ENCODE measurements around the gene SCUBE3.

Gene SCUBE3

DNA sequence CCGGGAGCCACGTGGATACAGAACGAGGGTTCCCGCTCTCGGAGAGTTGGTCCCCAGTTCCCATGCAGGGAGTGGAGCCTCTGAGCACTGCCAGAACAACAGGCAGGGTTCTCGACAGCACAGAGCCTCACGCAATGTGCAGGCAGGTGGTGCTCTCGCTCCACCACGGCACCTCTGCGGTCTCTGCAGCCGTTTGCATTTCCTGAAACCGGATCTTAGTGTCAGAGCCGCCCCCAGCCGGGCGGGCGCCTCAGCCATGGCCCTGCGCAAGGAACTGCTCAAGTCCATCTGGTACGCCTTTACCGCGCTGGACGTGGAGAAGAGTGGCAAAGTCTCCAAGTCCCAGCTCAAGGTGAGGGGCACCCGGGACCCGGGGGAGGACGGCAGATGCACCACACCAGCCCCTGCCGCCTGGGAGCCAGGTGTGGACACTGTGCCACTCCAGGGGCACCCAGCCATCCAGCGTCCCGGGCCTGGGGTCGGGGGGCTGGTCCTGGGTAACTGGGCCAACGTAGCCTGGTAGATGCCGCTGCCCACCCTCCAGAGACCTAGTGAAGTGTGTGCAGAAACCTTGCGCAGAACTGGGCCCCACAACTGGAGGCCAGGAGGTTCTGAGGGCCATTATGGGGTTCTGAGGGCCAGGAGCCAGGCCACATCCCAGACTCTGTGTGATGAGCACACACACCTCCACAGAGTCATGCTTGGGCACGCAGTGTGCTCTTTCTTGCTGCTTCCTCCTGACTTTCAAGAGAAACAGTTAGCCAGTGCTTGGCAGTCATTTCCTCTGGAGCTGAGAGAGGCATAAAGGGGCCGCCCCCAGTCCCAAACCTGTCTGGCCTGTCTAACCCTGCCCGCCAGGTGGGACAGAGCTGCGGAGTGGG lies 84.1 kb downstream of the SCUBE3 start, which contains the start of gene DEF6:
Gene DEF6 (plus strand): TSS at position 218 of the 881 bp plus-strand sequence. CDS start 39 bp downstream, at position 257.
- in situ Hi-C loops (cut with HindIII; ENCODE audit: low sequenced_read_pairs), result no loop called here

DNA sequence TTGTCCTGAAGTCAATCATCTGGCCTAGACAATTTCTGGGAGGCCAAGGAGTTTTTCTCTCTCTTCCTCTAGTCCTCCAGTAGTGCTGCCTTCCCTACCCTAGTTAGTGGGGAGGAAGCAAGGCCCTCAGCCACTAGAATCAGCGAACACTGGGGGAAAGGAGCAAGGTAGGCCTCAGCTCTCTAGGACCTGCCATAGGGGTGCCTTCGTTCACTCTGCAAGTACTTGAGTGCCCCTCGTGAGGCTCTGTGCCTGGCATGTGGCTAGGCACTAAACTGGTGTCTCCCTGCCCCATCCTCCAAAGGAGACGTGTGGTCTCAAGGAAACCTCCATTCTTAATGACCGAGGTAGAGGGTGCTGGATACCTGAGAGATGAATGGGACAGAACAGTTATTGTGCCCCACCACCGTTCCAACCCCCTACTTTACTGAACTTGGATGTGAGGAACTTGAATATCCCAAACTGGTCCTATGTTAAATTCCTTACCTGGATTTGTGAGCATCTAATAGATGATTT lies 84.9 kb downstream of the SCUBE3 start:
- in situ Hi-C loops (cut with HindIII; ENCODE audit: low sequenced_read_pairs), result no loop called here

DNA sequence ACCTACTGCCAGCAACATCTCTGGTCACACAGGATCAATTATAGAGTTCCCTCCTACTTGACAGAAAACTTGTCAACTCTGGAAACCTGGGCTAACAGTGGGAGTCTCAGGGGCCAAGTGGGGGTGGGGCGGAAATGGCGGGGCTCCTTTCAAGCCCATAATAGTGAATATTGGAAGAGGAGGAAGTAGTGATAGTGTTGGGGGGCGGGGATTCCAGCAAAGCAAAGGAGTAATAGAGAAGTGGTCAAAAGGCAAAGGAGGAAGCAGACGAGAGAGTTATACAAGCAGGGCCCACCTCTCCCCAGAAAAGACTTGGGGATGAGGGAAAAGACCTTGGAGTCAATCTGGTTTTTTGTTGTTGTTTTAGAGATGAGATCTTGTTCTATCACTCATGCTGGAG lies 85.9 kb downstream of the SCUBE3 start:
- in situ Hi-C loops (cut with HindIII; ENCODE audit: low sequenced_read_pairs), result no loop called here

DNA sequence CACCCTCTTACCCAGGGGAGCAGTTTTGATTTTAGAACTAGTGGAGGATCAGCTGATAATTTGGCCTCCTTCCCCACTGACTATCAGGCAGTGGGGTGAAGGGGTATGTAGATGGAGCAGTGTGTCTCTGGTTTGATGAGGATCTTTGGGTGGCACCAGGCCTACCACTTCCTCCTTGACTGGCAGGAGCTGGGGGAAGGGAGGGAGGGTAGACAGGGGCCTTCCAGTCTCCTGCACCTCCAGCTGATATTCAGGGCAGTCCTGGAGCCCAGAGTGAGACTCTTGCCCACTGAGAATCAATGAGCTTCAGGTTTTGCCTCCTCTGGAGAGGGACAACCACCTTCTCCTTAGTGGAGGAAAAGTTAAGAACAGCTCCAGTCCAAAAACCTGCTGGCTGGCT lies 87.1 kb downstream of the SCUBE3 start:
- in situ Hi-C loops (cut with HindIII; ENCODE audit: low sequenced_read_pairs), result no loop called here
